K562 (cell line): Measurements from ENCODE around the gene GPR26. TPM values are rescaled to one million over a fixed set of nuclear protein-coding genes. Genes with fewer than 3 reads are reported as not detected.

Source experiments
- ATAC-seq: fragments of 200-7000 bp; cut with Tn5 transposase; 3 replicates; pipeline ENCODE4 v1.9.1; 2020; ENCODE audit warnings: moderate library complexity
- BruUV-seq: library from RNA; stranded (reverse); fragments of 400-500 nt; replicated peaks from 2 replicates; lab custom pipeline; 2021; lab: Mats Ljungman, UMichigan
- CTCF ChIA-PET: fragments of 300-600 bp; formaldehyde crosslinking; extraction: SDS; loops from one replicate; lab custom pipeline; 2021; ENCODE audit warnings: low intra/inter-chr PET ratio; lab: Yijun Ruan, JAX
- POLR2A ChIA-PET: fragments of 300-600, 350-650 bp; sonication (Branson Sonifier 250); formaldehyde crosslinking; extraction: SDS; loops from one replicate; lab custom pipeline; 2021; ENCODE audit warnings: antibody characterized with exemption, inconsistent platforms; lab: Yijun Ruan, JAX
- DNase-seq, 4 experiments: peaks; one replicate each; pipeline versions ENCODE4 v3.0.0 to v3.0.0-alpha.2; 2011 to 2018; ENCODE audit warnings: low spot score in 3 of 4, mixed read lengths in 3 of 4; ENCODE audit errors: extremely low read depth in 1 of 4
- FAIRE-seq: peaks from 2 replicates; lab custom pipeline; 2011; peaks lifted over from hg19 to GRCh38; lab: Jason Lieb, UNC
- H2AFZ ChIP-seq: 2 replicates; pipeline ENCODE4 v1.6.0; 2011; ENCODE audit warnings: low read depth, low read length, control low read depth, inconsistent platforms
- H3K27ac ChIP-seq: fragments of 200-600 bp; 3 replicates; pipeline ENCODE4 v1.8.0; 2011; ENCODE audit warnings: low read depth, mild to moderate bottlenecking, control low read depth, inconsistent platforms, low read length, moderate library complexity, mixed read lengths; ENCODE audit errors: extremely low read depth
- H3K27me3 ChIP-seq, 2 experiments: fragments of 300-600 bp in 1 of 2; 2 replicates in 1 of 2; 3 replicates in 1 of 2; pipeline versions ENCODE4 v1.6.0 to v1.8.0; 2011; ENCODE audit warnings: inconsistent platforms in 2 of 2, low read length in 2 of 2, mild to moderate bottlenecking in 1 of 2, mixed read lengths in 1 of 2, moderate library complexity in 1 of 2; ENCODE audit not compliant: control insufficient read depth in 2 of 2, insufficient read depth in 2 of 2
- H3K36me3 ChIP-seq: fragments of 300-600 bp; 3 replicates; pipeline ENCODE4 v1.8.0; 2011; ENCODE audit warnings: mild to moderate bottlenecking, low read length, inconsistent platforms; ENCODE audit not compliant: control insufficient read depth, insufficient read depth
- H3K4me1 ChIP-seq, 2 experiments: fragments of 200-600 bp in 1 of 2; replicated peaks in 1 of 2; 2 replicates in 1 of 2; 3 replicates in 1 of 2; pipeline versions ENCODE4 v1.5.1 to v1.8.0; 2011; ENCODE audit warnings: inconsistent platforms in 2 of 2, low read length in 2 of 2, mild to moderate bottlenecking in 1 of 2, mixed read lengths in 1 of 2, moderate library complexity in 1 of 2; ENCODE audit not compliant: control insufficient read depth in 2 of 2, insufficient read depth in 2 of 2
- H3K4me2 ChIP-seq: 2 replicates; pipeline ENCODE4 v1.6.1; 2011; ENCODE audit warnings: low read length, control low read depth, inconsistent platforms, mixed read lengths; ENCODE audit not compliant: insufficient read depth
- H3K4me3 ChIP-seq: fragments of 200-600 bp; sonication (generic), shearing (Covaris generic); 2 replicates; pipeline ENCODE4 v1.5.1; 2016; ENCODE audit warnings: control low read depth, inconsistent platforms
- H3K79me2 ChIP-seq: fragments of 200-600 bp; 3 replicates; pipeline ENCODE4 v1.8.0; 2011; ENCODE audit warnings: low read length, inconsistent platforms; ENCODE audit not compliant: control insufficient read depth, insufficient read depth
- H3K9ac ChIP-seq, 2 experiments: 2 replicates each; pipeline versions ENCODE4 v1.6.0 to v1.6.1; 2011; ENCODE audit warnings: low read depth in 2 of 2, low read length in 2 of 2, control low read depth in 1 of 2, inconsistent platforms in 1 of 2, mild to moderate bottlenecking in 1 of 2, mixed read lengths in 1 of 2; ENCODE audit not compliant: insufficient read depth in 1 of 2
- H3K9me1 ChIP-seq: one replicate; pipeline ENCODE4 v1.6.0; 2011; ENCODE audit warnings: inconsistent platforms, mild to moderate bottlenecking, low read length, moderate library complexity; ENCODE audit not compliant: control insufficient read depth, insufficient read depth
- H3K9me3 ChIP-seq: replicated peaks from 2 replicates; pipeline ENCODE4 v1.5.1; 2011; ENCODE audit warnings: low read depth, low read length, inconsistent platforms; ENCODE audit not compliant: control insufficient read depth, insufficient read depth
- H4K20me1 ChIP-seq: replicated peaks from 2 replicates; pipeline ENCODE4 v1.6.1; 2011; ENCODE audit warnings: low read length, inconsistent platforms, mixed read lengths; ENCODE audit not compliant: control insufficient read depth, insufficient read depth
- E2F3 ChIP-seq: fragments of 250-450 bp; sonication (Bioruptor Pico); IDR thresholded peaks from 2 replicates; pipeline ENCODE4 v1.4.0; 2020; ENCODE audit warnings: mild to moderate bottlenecking
- MED1 ChIP-seq: sonication (generic); formaldehyde crosslinking; IDR thresholded peaks from 2 replicates; pipeline ENCODE4 v1.8.1; 2023; ENCODE audit warnings: missing genetic modification reagents, borderline replicate concordance
- NR2F6 ChIP-seq: fragments of 450-650 bp; formaldehyde crosslinking; IDR thresholded peaks from 2 replicates; pipeline ENCODE4 v1.4.0; 2020; ENCODE audit warnings: mild to moderate bottlenecking
- SAP30 ChIP-seq: fragments of 200-600 bp; sonication (generic); IDR thresholded peaks from 2 replicates; pipeline ENCODE4 v1.6.1; 2012; ENCODE audit warnings: borderline replicate concordance, low read depth, mild to moderate bottlenecking, moderate library complexity, low read length, control low read depth, inconsistent platforms; ENCODE audit not compliant: insufficient read depth, poor library complexity, severe bottlenecking
- SMAD1 ChIP-seq: fragments of 150-350 bp; IDR thresholded peaks from 2 replicates; pipeline ENCODE4 v1.6.1; 2014; ENCODE audit warnings: low read length, low read depth; ENCODE audit not compliant: partially characterized antibody
- ZNF280B ChIP-seq: fragments of 250-450 bp; sonication (Bioruptor Pico); IDR thresholded peaks from 2 replicates; pipeline ENCODE4 v1.5.1; 2021; ENCODE audit warnings: mild to moderate bottlenecking
- ZNF695 ChIP-seq: fragments of 450-650 bp; formaldehyde crosslinking; IDR thresholded peaks from 2 replicates; pipeline ENCODE4 v1.4.0; 2020; ENCODE audit warnings: mild to moderate bottlenecking, moderate library complexity
- WGBS: fragments of 100-300 bp; shearing (Covaris generic); methylation state at CpG from one replicate; pipeline ENCODE4 v1.1.6; 2016; ENCODE audit warnings: low coverage, mixed read lengths; ENCODE audit not compliant: insufficient coverage; ENCODE audit errors: missing lambda C conversion rate; 5-methylcytosine and 5-hydroxymethylcytosine counted together
- in situ Hi-C: fragments of 300-500 bp; cut with MboI; formaldehyde crosslinking; loops from 4 replicates; pipeline ENCODE4 v1.15.0; 2018; ENCODE audit warnings: inconsistent platforms, mixed read lengths
- intact Hi-C: fragments of 100-400 bp; cut with micrococcal nuclease; formaldehyde crosslinking; loops from 2 replicates; pipeline ENCODE4 v1.14.2; 2022
- polyA plus RNA-seq, 8 experiments: library from polyadenylated mRNA; depleted of rRNA in 4 of 8; stranded (reverse) in 5 of 8; unstranded in 3 of 8; fragments of >200 nt; fragmentation: Nextera tagmentation in 2 of 8; fragmentation: Illumina TruSeq in 1 of 8; extraction: Ambion mirVana in 2 of 8; extraction: Trizol in 1 of 8; gene quantifications; 2 replicates each; pipeline versions ENCODE4 v1.2.1 to v1.2.3, GENCODE V29; 2011 to 2014; ENCODE audit warnings: inconsistent platforms in 1 of 8, missing spikeins in 1 of 8
- total RNA-seq, 7 experiments: library from RNA; depleted of rRNA in 6 of 7; stranded (reverse); fragments of >200 nt in 6 of 7; fragmentation: Illumina TruSeq in 2 of 7; extraction: Trizol in 2 of 7; gene quantifications; 2 replicates each; pipeline versions ENCODE4 v1.2.1 to v1.2.3, GENCODE V29; 2011 to 2021; ENCODE audit warnings: low replicate concordance in 1 of 7
- TF ChIP-seq, protein P1 (sequence below), 2 experiments: fragments of 450-650 bp in 1 of 2; sonication (generic) in 1 of 2; formaldehyde crosslinking in 1 of 2; IDR thresholded peaks in 1 of 2; conservative IDR thresholded peaks in 1 of 2; 2 replicates each; pipeline versions ENCODE4 v1.6.1 to v1.8.1; 2016 to 2023; ENCODE audit warnings: mild to moderate bottlenecking in 2 of 2, moderate library complexity in 2 of 2, inconsistent platforms in 1 of 2, missing genetic modification reagents in 1 of 2

The GPR26 gene
- total and polyA plus RNA-seq, 9 of the 15 experiments (the other 6 are each of a cell fraction or from before 2014, with no cell fraction given) = not detected

DNA sequence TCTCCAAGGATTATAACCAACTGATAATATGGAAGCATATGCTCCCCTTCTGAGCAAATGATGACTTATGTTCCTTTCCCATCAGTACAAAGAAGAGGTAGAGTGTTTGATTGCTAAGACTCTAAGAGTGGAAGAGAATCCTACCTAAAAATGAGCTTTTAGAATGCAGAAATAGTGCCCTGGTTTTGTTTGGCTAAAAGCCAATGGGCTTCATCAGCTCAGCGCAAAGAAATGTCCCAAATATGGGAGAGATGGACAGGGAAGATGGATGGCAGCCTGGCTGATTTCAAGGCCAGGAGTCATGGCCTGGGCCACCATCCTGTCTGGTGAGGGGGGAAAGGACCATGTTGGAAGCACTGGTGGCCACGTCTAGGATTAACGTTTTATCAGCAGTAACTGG is 60.2 kb downstream of the GPR26 start:
- ATAC-seq (no peak), FAIRE-seq (no peak), DNase-seq (no peak)
- Histone ChIP-seq H3K36me3 (no peaks in the 10 kb centered on the region), H3K4me2 (no peak overlapping the region), H3K4me1 (no peaks in the 10 kb centered on the region), H3K9me1 (no peaks in the 10 kb centered on the region), H3K9me3 (no peaks in the 10 kb centered on the region), H4K20me1 (no peaks in the 10 kb centered on the region), H3K27ac (no peak overlapping the region), H2AFZ (no peak overlapping the region), H3K4me3 (no peak overlapping the region), H3K9ac (no peak overlapping the region), H3K79me2 (no peaks in the 10 kb centered on the region), H3K27me3 (peaks cover 0 to 6% of the 10 kb centered on the region in 2 experiments; a peak in 1 of 5 replicates)
- TF ChIP-seq SAP30 (no peak), SMAD1 (no peak), NR2F6 (no peak), MED1 (no peak), ZNF695 (CRISPR knock-in tag) (no peak), ZNF280B (no peak), E2F3 (CRISPR knock-in tag) (no peak)
- TF ChIP-seq, protein P1, sequence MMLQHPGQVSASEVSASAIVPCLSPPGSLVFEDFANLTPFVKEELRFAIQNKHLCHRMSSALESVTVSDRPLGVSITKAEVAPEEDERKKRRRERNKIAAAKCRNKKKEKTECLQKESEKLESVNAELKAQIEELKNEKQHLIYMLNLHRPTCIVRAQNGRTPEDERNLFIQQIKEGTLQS (IDR thresholded peaks at IDR 0.05) = no peak
- TF ChIP-seq, protein P1 (CRISPR knock-in tag; conservative IDR thresholded peaks at IDR 0.05) = no peak
- ChIA-PET CTCF (no interaction called here), POLR2A (no interaction called here)
- intact Hi-C loops (no loop called here), in situ Hi-C loops (no loop called here)
- WGBS = 0% methylated on average over 3 of the region's 3 CpGs
- BruUV-seq = no TSS peak
